GM19467 (cell line): ENCODE measurements around the gene ADAMTS17.

Source experiments
- ATAC-seq: cut with Tn5 transposase; IDR thresholded peaks from one replicate; pipeline ENCODE4 v1.9.1; 2021; ENCODE audit warnings: mild to moderate bottlenecking, moderate library complexity; ENCODE audit not compliant: unreplicated experiment

The ADAMTS17 gene

GRCh38 chr15:99963096-99963825, 378.5 kb downstream of the ADAMTS17 start:
- no peak for ATAC-seq

- ATAC-seq, result no peak
Observed at GRCh38 chr15:99962006-99962561, 379.7 kb downstream of the ADAMTS17 start.

- no peak for ATAC-seq
Observed at GRCh38 chr15:99961011-99961441, 380.7 kb downstream of the ADAMTS17 start.

- no peak for ATAC-seq
Observed at GRCh38 chr15:99959326-99959725, 382.4 kb downstream of the ADAMTS17 start.

- ATAC-seq, result no peak
Observed at GRCh38 chr15:99958426-99959097, 383.2 kb downstream of the ADAMTS17 start.

- ATAC-seq, result no peak
Observed at GRCh38 chr15:99957642-99958013, 384.1 kb downstream of the ADAMTS17 start.

GRCh38 chr15:99956820-99957641, 384.7 kb downstream of the ADAMTS17 start:
- ATAC-seq, result no peak

- ATAC-seq, result no peak
Observed at GRCh38 chr15:99956022-99956775, 385.6 kb downstream of the ADAMTS17 start.

GRCh38 chr15:99955532-99955931, 386.2 kb downstream of the ADAMTS17 start:
- no peak for ATAC-seq

GRCh38 chr15:99955181-99955525, 386.6 kb downstream of the ADAMTS17 start:
- no peak for ATAC-seq

- ATAC-seq, result no peak
Observed at GRCh38 chr15:99954361-99955180, 387.2 kb downstream of the ADAMTS17 start.

GRCh38 chr15:99953886-99954285, 387.9 kb downstream of the ADAMTS17 start:
- ATAC-seq, result no peak

GRCh38 chr15:99951511-99951910, 390.3 kb downstream of the ADAMTS17 start:
- no peak for ATAC-seq

- ATAC-seq, result no peak
Observed at GRCh38 chr15:99944131-99944530, 397.6 kb downstream of the ADAMTS17 start.

GRCh38 chr15:99943466-99943865, 398.3 kb downstream of the ADAMTS17 start:
- no peak for ATAC-seq

GRCh38 chr15:99932676-99933402, 408.9 kb downstream of the ADAMTS17 start:
- no peak for ATAC-seq

- no peak for ATAC-seq
Observed at GRCh38 chr15:99931703-99932603, 409.8 kb downstream of the ADAMTS17 start.

- no peak for ATAC-seq
Observed at GRCh38 chr15:99930696-99931095, 411.1 kb downstream of the ADAMTS17 start.
